SK-N-SH treated with all-trans-retinoic acid at 6 μM for 48 hours (cell line): Measurements from ENCODE around the gene FBLN2.

Source experiments
- ATAC-seq: fragments of 200-7000 bp; cut with Tn5 transposase; 3 replicates; pipeline ENCODE4 v1.9.1; 2020; ENCODE audit warnings: mild to moderate bottlenecking, moderate library complexity
- ARNTL ChIP-seq: fragments of 450-650 bp; formaldehyde crosslinking; IDR thresholded peaks from 2 replicates; pipeline ENCODE4 v1.5.0; 2020; ENCODE audit warnings: low read depth, mild to moderate bottlenecking, moderate library complexity, borderline replicate concordance
- BACH2 ChIP-seq: fragments of 250-450 bp; sonication (Bioruptor Pico); IDR thresholded peaks from 2 replicates; pipeline ENCODE4 v1.9.0; 2021; ENCODE audit warnings: mild to moderate bottlenecking, borderline replicate concordance
- CREB5 ChIP-seq: fragments of 250-450 bp; sonication (Bioruptor Pico); IDR thresholded peaks from 2 replicates; pipeline ENCODE4 v1.5.1; 2020; ENCODE audit warnings: low read depth, mild to moderate bottlenecking, moderate library complexity
- CSDC2 ChIP-seq: fragments of 250-450 bp; sonication (Bioruptor Pico); IDR thresholded peaks from 2 replicates; pipeline ENCODE4 v1.5.0; 2020; ENCODE audit warnings: mild to moderate bottlenecking, moderate library complexity
- CSRNP3 ChIP-seq: fragments of 250-450 bp; sonication (Bioruptor Pico); IDR thresholded peaks from 2 replicates; pipeline ENCODE4 v1.5.1; 2021; ENCODE audit warnings: mild to moderate bottlenecking, moderate library complexity
- ESRRG ChIP-seq: fragments of 250-450 bp; sonication (Bioruptor Pico); IDR thresholded peaks from 2 replicates; pipeline ENCODE4 v1.6.1; 2021; ENCODE audit warnings: mild to moderate bottlenecking
- GLIS3 ChIP-seq: fragments of 250-450 bp; sonication (Bioruptor Pico); IDR thresholded peaks from 2 replicates; pipeline ENCODE4 v1.5.0; 2020; ENCODE audit warnings: mild to moderate bottlenecking, moderate library complexity
- ISL1 ChIP-seq: fragments of 250-450 bp; sonication (Bioruptor Pico); IDR thresholded peaks from 2 replicates; pipeline ENCODE4 v2.1.2; 2022; ENCODE audit warnings: mild to moderate bottlenecking, moderate library complexity
- PATZ1 ChIP-seq: fragments of 250-450 bp; sonication (Bioruptor Pico); IDR thresholded peaks from 2 replicates; pipeline ENCODE4 v1.8.0; 2020; ENCODE audit warnings: mild to moderate bottlenecking, moderate library complexity, borderline replicate concordance
- POU6F1 ChIP-seq: fragments of 250-450 bp; sonication (Bioruptor Pico); IDR thresholded peaks from 2 replicates; pipeline ENCODE4 v1.8.0; 2021; ENCODE audit warnings: low read depth, mild to moderate bottlenecking, moderate library complexity, borderline replicate concordance
- PPARA ChIP-seq: fragments of 250-450 bp; sonication (Bioruptor Pico); IDR thresholded peaks from 2 replicates; pipeline ENCODE4 v1.5.0; 2020; ENCODE audit warnings: mild to moderate bottlenecking, borderline replicate concordance
- SNAI2 ChIP-seq: fragments of 250-450 bp; sonication (Bioruptor Pico); IDR thresholded peaks from 2 replicates; pipeline ENCODE4 v1.5.0; 2020; ENCODE audit warnings: mild to moderate bottlenecking, moderate library complexity
- TCF4 ChIP-seq: fragments of 250-450 bp; sonication (Bioruptor Pico); IDR thresholded peaks from 2 replicates; pipeline ENCODE4 v1.8.0; 2021; ENCODE audit warnings: mild to moderate bottlenecking, moderate library complexity, borderline replicate concordance
- TOX ChIP-seq: fragments of 250-450 bp; sonication (Bioruptor Pico); IDR thresholded peaks from 2 replicates; pipeline ENCODE4 v1.8.0; 2021; ENCODE audit warnings: mild to moderate bottlenecking, moderate library complexity, borderline replicate concordance
- TSHZ2 ChIP-seq: fragments of 250-450 bp; sonication (Bioruptor Pico); IDR thresholded peaks from 2 replicates; pipeline ENCODE4 v1.5.0; 2020; ENCODE audit warnings: mild to moderate bottlenecking, moderate library complexity
- ZC3H10 ChIP-seq: fragments of 250-450 bp; sonication (Bioruptor Pico); IDR thresholded peaks from 2 replicates; pipeline ENCODE4 v1.5.1; 2021; ENCODE audit warnings: mild to moderate bottlenecking, moderate library complexity
- ZFP3 ChIP-seq: fragments of 250-450 bp; sonication (Bioruptor Pico); IDR thresholded peaks from 2 replicates; pipeline ENCODE4 v1.5.0; 2020; ENCODE audit warnings: mild to moderate bottlenecking, moderate library complexity
- ZFP30 ChIP-seq: fragments of 450-650 bp; formaldehyde crosslinking; IDR thresholded peaks from 2 replicates; pipeline ENCODE4 v1.5.0; 2022; ENCODE audit warnings: mild to moderate bottlenecking, moderate library complexity
- ZNF565 ChIP-seq: fragments of 450-650 bp; formaldehyde crosslinking; conservative IDR thresholded peaks from 2 replicates; pipeline ENCODE4 v1.5.0; 2020; ENCODE audit warnings: low read depth, mild to moderate bottlenecking, moderate library complexity
- ZNF70 ChIP-seq: fragments of 450-650 bp; formaldehyde crosslinking; IDR thresholded peaks from 2 replicates; pipeline ENCODE4 v1.5.0; 2020; ENCODE audit warnings: mild to moderate bottlenecking, moderate library complexity
- ZNF8 ChIP-seq: fragments of 450-650 bp; formaldehyde crosslinking; IDR thresholded peaks from 2 replicates; pipeline ENCODE4 v1.5.0; 2020; ENCODE audit warnings: mild to moderate bottlenecking, moderate library complexity

Gene FBLN2

GRCh38 chr3:13508496-13508895, 40.4 kb upstream of the FBLN2 start:
- no peak for ATAC-seq
- TF ChIP-seq GLIS3 (CRISPR knock-in tag), result no peak
- no peak for TF ChIP-seq BACH2
- no peak for TF ChIP-seq PPARA (CRISPR knock-in tag)
- TF ChIP-seq POU6F1 (CRISPR knock-in tag), result no peak
- TF ChIP-seq ZNF70 (CRISPR knock-in tag), result no peak
- TF ChIP-seq ESRRG (CRISPR knock-in tag), result no peak
- no peak for TF ChIP-seq PATZ1
- no peak for TF ChIP-seq ZNF565 (CRISPR knock-in tag)
- TF ChIP-seq CREB5 (CRISPR knock-in tag), result no peak
- no peak for TF ChIP-seq ZC3H10 (CRISPR knock-in tag)
- TF ChIP-seq, all 23 proteins: peak for 0

- TF ChIP-seq CSRNP3 (CRISPR knock-in tag) (no peak), POU6F1 (CRISPR knock-in tag) (no peak), ZC3H10 (CRISPR knock-in tag) (no peak), ISL1 (CRISPR knock-in tag) (no peak), TOX (no peak), ZNF565 (CRISPR knock-in tag) (no peak), ZFP3 (CRISPR knock-in tag) (no peak), TSHZ2 (CRISPR knock-in tag) (no peak), ZNF8 (no peak), SNAI2 (CRISPR knock-in tag) (no peak)
- no peak for ATAC-seq
Measured at GRCh38 chr3:13509059-13509815, 39.7 kb upstream of the FBLN2 start.

GRCh38 chr3:13509816-13510192, 39.1 kb upstream of the FBLN2 start:
- TF ChIP-seq SNAI2 (CRISPR knock-in tag) (no peak), ZNF565 (CRISPR knock-in tag) (no peak), ZFP30 (CRISPR knock-in tag) (no peak), ARNTL (CRISPR knock-in tag) (no peak), TSHZ2 (CRISPR knock-in tag) (no peak), BACH2 (no peak), ESRRG (CRISPR knock-in tag) (no peak), ISL1 (CRISPR knock-in tag) (no peak), ZC3H10 (CRISPR knock-in tag) (no peak), CREB5 (CRISPR knock-in tag) (no peak), GLIS3 (CRISPR knock-in tag) (no peak), TCF4 (CRISPR knock-in tag) (no peak), PPARA (CRISPR knock-in tag) (no peak), CSDC2 (CRISPR knock-in tag) (no peak), ZNF8 (no peak)
- no peak for ATAC-seq
